ENCODE results near the gene CD82. TPM values are rescaled to one million over a fixed set of nuclear protein-coding genes. Genes with fewer than 3 reads are reported as not detected.

Gene CD82
- total and polyA plus RNA-seq, 2 donors (not counting 1 experiment from before 2014, with no cell fraction given) = 192 to 438 TPM

GRCh38 chr11:44518968-44519550 is 46.4 kb upstream of the CD82 start:
- CTCF ChIA-PET = no interaction called here
- no peak overlapping the region for H3K4me3 Mint-ChIP-seq
- Histone ChIP-seq H3K4me2 (replicated peaks; ENCODE audit: low read depth, low read length, poor library complexity, severe bottlenecking) (no peak overlapping the region), H3K4me3 (ENCODE audit: control extremely low read depth in 1 of 5, extremely low read depth in 1 of 5, insufficient read depth in 1 of 5, low read depth in 2 of 5, low read length in 4 of 5) (no peak overlapping the region), H3K27me3 (replicated peaks in 1 of 4; ENCODE audit: control extremely low read depth in 1 of 4, control insufficient read depth in 3 of 4, insufficient read depth in 4 of 4, low read length in 3 of 4) (peaks cover 0 to 7% (median 3%) of the 10 kb centered on the region in 4 experiments), H3K79me2 (ENCODE audit: control insufficient read depth, insufficient read depth, low read length) (no peaks in the 10 kb centered on the region), H3K9me3 (ENCODE audit: control extremely low read depth in 1 of 3, control insufficient read depth in 2 of 3, insufficient read depth in 1 of 3, low read length in 2 of 3) (peaks cover 0 to 11% (median 0%) of the 10 kb centered on the region in 3 donors), H3K4me1 (ENCODE audit: control insufficient read depth in 2 of 2, insufficient read depth in 2 of 2, low read length in 2 of 2) (no peaks in the 10 kb centered on the region), H3K36me3 (replicated peaks in 1 of 2; ENCODE audit: control extremely low read depth in 1 of 2, control insufficient read depth in 1 of 2, extremely low read depth in 1 of 2, insufficient read depth in 2 of 2, low read length in 1 of 2) (no peaks in the 10 kb centered on the region), H3K9ac (ENCODE audit: low read length) (no peak overlapping the region), H3K27ac (ENCODE audit: low read length in 2 of 2) (no peak overlapping the region), H4K20me1 (ENCODE audit: control insufficient read depth, insufficient read depth, low read length, poor library complexity, severe bottlenecking) (no peaks in the 10 kb centered on the region), H2AFZ (ENCODE audit: insufficient read depth, low read depth, low read length, poor library complexity, severe bottlenecking) (no peak overlapping the region)
- H3K27ac Mint-ChIP-seq = no peak overlapping the region
- peaks cover 3% of the 10 kb centered on the region for H3K4me1 Mint-ChIP-seq
- ATAC-seq (ENCODE audit: low read depth) = no peak
- POLR2A ChIA-PET = no interaction called here
- DNase-seq = no peak
- TF ChIP-seq CTCF (IDR thresholded peaks at IDR 0.05) = no peak
- TF ChIP-seq EZH2 (IDR thresholded peaks at IDR 0.05; ENCODE audit: borderline replicate concordance, insufficient read depth, low read depth, low read length, poor library complexity, severe bottlenecking) = no peak
- H3K9me3 Mint-ChIP-seq (ENCODE audit: insufficient read depth) = no peaks in the 10 kb centered on the region
- intact Hi-C loops (cut with micrococcal nuclease) = no loop called here
- H3K27me3 Mint-ChIP-seq = peaks cover 37% of the 10 kb centered on the region
- WGBS (ENCODE audit: insufficient coverage) = 60% methylated on average over 2 of the region's 4 CpGs

- Histone ChIP-seq H3K79me2 (ENCODE audit: control insufficient read depth, insufficient read depth, low read length) (no peaks in the 10 kb centered on the region), H3K4me1 (ENCODE audit: control insufficient read depth in 2 of 2, insufficient read depth in 2 of 2, low read length in 2 of 2) (no peaks in the 10 kb centered on the region), H3K36me3 (replicated peaks in 1 of 2; ENCODE audit: control extremely low read depth in 1 of 2, control insufficient read depth in 1 of 2, extremely low read depth in 1 of 2, insufficient read depth in 2 of 2, low read length in 1 of 2) (no peaks in the 10 kb centered on the region), H3K9me3 (ENCODE audit: control extremely low read depth in 1 of 3, control insufficient read depth in 2 of 3, insufficient read depth in 1 of 3, low read length in 2 of 3) (peaks cover 0 to 11% (median 0%) of the 10 kb centered on the region in 3 donors), H3K27me3 (replicated peaks in 1 of 4; ENCODE audit: control extremely low read depth in 1 of 4, control insufficient read depth in 3 of 4, insufficient read depth in 4 of 4, low read length in 3 of 4) (peaks cover 0 to 7% (median 3%) of the 10 kb centered on the region in 4 experiments), H4K20me1 (ENCODE audit: control insufficient read depth, insufficient read depth, low read length, poor library complexity, severe bottlenecking) (no peaks in the 10 kb centered on the region), H3K27ac (ENCODE audit: low read length in 2 of 2) (no peak overlapping the region), H2AFZ (ENCODE audit: insufficient read depth, low read depth, low read length, poor library complexity, severe bottlenecking) (no peak overlapping the region), H3K4me3 (ENCODE audit: control extremely low read depth in 1 of 5, extremely low read depth in 1 of 5, insufficient read depth in 1 of 5, low read depth in 2 of 5, low read length in 4 of 5) (no peak overlapping the region), H3K4me2 (replicated peaks; ENCODE audit: low read depth, low read length, poor library complexity, severe bottlenecking) (no peak overlapping the region), H3K9ac (ENCODE audit: low read length) (no peak overlapping the region)
- 72% methylated on average over 43 of the region's 43 CpGs for WGBS (ENCODE audit: insufficient coverage)
- Mint-ChIP-seq H3K27me3 (peaks cover 37% of the 10 kb centered on the region), H3K27ac (no peak overlapping the region), H3K4me1 (peaks cover 3% of the 10 kb centered on the region), H3K4me3 (no peak overlapping the region), H3K9me3 (ENCODE audit: insufficient read depth) (no peaks in the 10 kb centered on the region)
- DNase-seq (no peak), ATAC-seq (ENCODE audit: low read depth) (no peak)
- intact Hi-C loops (cut with micrococcal nuclease) = loop anchor here (5.0 kb wide), 1 partner anchor 233 kb away; no protein-coding TSS in a partner anchor
- CTCF ChIA-PET = no interaction called here
- TF ChIP-seq CTCF (IDR thresholded peaks at IDR 0.05) (no peak), EZH2 (IDR thresholded peaks at IDR 0.05; ENCODE audit: borderline replicate concordance, insufficient read depth, low read depth, low read length, poor library complexity, severe bottlenecking) (no peak)
- POLR2A ChIA-PET = no interaction called here
Observed at GRCh38 chr11:44519989-44520737, 45.3 kb upstream of the CD82 start.
